ENCODE data around the gene HAGH.
"Not testable (repeated sequence)": the region's sequence is repeated elsewhere in the genome, so short reads cannot be mapped to it uniquely, and the experiment has no call there.

HAGH gene

GRCh38 chr16:1809281-1809801, 17.3 kb downstream of the HAGH start:
- no peak for DNase-seq

DNA sequence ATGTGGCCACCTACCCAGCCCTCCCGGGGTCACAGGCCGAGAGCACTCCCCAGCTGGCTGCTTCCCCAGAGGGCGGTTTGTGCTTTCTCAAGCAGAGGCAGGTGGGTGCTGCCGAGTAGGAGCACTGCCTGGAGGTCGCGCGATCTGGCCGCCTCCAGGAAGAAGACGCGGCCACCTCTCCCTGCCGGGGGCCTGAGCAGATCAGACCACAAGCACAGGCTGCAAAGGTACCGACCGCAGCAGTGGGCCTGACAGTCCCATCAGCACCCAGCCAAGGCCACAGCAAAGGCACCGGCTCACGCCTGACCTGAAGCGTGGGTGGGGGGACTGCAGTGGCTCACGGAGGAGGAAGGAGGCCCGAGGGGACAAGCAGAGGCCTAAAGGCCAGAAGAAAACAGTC, 17.9 kb downstream of the HAGH start:
- DNase-seq, result no peak

GRCh38 chr16:1807626-1808025, 19.0 kb downstream of the HAGH start:
- DNase-seq, result no peak

DNA sequence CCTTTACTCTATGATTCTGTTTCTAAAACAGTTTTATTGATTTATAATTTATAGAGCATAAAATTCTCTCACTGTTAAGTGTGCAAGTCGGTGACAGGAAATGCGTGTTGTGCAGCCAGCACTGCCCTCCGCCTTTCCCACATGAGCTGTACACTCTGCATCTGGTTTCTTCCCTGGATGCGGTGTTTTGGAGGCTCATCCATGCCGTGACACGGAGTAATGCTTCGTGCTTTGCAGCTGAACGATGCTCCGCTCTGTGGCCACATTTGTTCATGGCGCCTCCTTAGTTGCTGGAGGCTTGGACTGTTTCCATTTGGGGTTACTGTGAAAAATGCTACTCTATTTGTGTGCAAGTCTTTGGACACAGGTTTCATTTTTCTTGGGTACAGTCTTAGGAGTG, 25.9 kb downstream of the HAGH start:
- DNase-seq, result no peak

GRCh38 chr16:1799263-1799662, 27.4 kb downstream of the HAGH start:
- not testable (repeated sequence) for DNase-seq

DNA sequence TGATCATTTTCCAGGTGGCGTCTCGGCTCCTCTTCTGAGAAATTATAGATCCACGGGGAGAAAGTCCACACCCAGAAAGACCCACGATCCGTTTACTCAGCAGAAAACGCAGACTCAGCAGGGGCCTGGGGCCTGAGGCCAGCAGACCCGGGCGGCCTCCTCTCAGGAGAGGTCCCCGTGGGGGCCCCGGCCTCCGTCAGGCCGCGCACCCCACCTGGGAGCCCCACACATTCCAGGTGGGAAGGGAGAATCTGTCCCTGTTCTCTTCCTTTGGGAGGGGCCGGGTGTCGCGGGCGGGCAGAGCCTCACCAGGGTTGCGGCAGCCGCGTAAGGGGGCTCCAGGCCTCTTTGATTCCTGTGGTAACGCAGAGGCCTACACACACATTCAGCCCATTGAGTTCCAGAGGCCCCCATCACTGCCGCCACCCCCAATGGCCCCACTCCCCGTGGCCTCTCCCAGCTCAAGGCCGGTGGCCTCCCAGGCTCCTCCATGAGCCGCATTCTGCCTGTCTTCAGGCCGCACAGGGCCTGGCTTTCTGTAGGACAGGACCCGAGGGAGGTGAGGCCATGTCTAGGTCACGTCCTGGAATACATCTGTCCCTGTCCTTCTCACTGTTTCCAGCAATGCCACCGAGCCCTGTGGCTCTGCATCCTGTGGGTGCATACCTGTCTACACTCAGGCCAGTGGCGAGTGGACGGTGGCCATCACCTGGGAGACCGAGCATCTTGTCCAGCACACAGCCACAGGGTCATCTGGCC, 31.5 kb downstream of the HAGH start:
- no peak for DNase-seq

GRCh38 chr16:1794221-1794871, 32.3 kb downstream of the HAGH start:
- no peak for DNase-seq

GRCh38 chr16:1793578-1794220, 32.9 kb downstream of the HAGH start, which contains the start of gene IGFALS:
Gene IGFALS, minus strand, starts transcription at chr16:1793705. Its CDS starts 53 bp downstream, at chr16:1793652.
- no peak for DNase-seq

DNA sequence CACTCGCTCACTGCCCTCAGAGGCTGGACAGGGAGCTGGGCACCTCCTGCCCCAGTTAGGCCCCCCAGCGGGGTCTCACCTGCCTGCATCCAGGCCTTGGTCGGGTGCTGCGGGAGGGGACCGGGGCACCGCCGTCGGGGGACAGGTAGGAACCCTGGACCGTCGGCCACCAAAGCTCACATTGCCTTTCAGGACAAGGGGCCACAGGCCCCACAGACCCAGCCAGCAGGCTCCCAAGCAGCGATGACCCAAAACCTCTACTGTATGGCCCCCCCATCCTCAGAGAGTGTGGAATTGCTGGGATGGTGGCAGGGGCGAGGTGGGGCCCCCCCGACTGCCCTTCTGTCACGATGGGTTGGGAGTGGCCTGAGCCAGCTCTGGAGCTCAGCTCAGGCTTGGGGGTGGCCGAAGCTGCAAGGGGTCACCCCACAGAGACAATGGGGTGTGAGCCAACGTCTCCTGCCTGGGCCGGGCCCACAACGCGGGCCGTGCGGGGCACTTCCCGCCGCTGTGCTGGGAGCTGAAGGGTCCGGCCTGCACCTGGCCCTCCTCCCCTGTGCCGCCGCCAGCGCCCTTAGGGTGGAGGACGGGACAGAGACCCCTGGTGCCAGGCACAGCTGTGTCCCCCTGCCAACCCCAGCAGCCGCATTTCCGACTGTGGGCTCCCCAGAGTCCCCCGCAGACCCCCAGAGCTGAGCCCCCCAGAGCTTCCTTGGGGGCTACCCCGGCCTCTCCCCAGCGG, 33.6 kb downstream of the HAGH start:
- DNase-seq, result no peak

GRCh38 chr16:1791943-1792812, 34.4 kb downstream of the HAGH start:
- DNase-seq, result no peak

DNA sequence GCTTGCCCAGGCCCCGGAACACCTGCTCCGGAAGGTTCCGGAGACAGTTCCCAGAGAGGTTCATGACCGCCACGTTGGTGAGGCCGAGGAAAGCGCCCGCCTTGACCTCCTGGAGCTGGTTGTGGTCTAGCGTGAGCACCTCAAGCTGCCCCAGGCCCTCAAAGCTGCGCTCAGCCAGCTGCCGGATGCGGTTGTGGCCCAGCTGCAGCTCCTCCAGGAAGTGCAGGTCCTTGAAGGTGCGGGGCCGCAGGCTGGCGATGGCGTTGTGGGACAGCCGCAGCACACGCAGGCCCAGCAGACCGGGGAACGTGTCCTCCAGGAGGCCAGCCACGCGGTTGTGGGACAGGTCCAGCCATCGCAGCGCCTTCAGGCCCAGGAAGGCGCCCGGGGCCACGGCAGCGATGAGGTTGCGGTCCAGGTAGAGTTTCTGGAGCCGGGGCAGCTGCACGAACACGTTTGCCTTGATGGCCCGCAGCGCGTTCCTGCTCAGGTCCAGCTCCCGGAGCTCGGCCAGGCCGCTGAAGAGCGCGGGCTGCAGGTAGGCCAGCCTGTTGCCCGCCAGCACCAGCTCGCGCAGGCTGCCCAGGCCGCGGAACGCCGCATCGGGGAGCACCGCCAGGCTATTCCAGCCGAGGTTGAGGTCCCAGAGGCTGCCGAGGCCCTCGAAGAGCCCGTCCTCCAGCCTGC, 35.2 kb downstream of the HAGH start:
- no peak for DNase-seq

- no peak for DNase-seq
These were observed 35.9 kb downstream of the HAGH start for GRCh38 chr16:1790611-1791255.

DNA sequence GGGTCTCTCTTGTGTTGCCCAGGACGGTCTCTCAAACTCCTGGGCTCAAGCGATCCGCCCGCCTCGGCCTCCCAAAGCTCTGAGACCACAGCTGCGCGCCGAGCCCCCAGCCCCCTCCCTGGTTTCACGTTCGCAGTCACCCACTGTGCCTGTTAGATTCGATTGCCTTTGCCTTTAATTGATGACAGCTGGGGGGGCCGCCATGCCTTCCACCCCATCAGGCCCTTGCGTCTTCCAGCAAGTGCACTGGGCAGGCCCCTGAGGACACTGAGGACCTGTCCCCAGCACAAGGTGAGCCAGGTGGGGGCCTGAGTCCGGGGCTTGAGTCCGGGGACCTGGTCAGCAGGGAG, 36.4 kb downstream of the HAGH start:
- no peak for DNase-seq

GRCh38 chr16:1789643-1790045, 37.0 kb downstream of the HAGH start:
- DNase-seq, result no peak

- no peak for DNase-seq
These were observed 37.9 kb downstream of the HAGH start for GRCh38 chr16:1788708-1789100.

DNA sequence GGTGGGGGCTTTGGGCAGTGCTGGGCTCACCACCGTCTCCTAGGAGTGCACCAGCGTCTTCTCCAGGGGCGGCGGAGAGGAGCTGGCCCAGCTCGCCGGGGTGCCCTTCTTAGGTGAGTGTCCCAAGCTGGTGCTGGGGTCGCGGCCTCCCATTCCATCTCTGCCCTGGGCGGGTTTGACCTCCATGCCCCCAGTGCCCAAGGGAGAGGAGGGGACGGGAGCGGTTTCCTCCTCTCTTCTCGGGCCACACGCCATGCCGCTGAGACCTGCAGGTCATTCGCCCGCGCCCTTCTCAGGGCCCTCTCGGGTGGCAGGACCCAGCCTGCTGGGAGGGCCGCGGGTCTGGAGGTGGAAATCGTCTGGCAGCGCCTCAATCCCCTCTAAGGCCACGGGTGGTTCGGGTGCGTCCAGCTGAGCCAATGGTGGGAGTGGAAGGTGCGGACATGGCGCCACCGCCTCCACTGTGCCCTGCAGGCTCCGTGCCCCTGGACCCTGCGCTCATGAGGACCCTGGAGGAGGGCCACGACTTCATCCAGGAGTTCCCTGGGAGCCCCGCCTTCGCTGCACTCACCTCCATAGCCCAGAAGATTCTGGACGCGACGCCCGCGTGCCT, 38.4 kb downstream of the HAGH start:
- no peak for DNase-seq

GRCh38 chr16:1787322-1788094, 39.1 kb downstream of the HAGH start:
- no peak for DNase-seq

DNA sequence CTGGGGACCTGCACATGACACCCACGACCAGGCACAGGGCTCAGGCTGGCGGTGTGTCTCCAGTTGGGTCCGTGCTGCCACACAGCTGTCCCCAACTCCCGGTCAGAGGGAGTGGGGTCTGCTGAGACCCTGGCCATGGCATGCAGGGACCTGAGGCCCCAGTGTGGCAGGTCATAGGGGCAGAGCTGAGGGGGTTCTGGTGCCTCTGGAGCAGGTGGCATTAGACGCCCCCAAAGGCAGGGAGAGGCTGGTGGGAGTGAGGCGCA, 39.6 kb downstream of the HAGH start:
- no peak for DNase-seq

GRCh38 chr16:1786242-1787055, 40.2 kb downstream of the HAGH start:
- DNase-seq, result no peak

All from NCI-H2171 (cell line).